HG03064 (cell line): ENCODE results near the gene CD7.

Experiments used
- ATAC-seq: cut with Tn5 transposase; IDR thresholded peaks from one replicate; pipeline ENCODE4 v1.9.1; 2021; ENCODE audit warnings: low read depth; ENCODE audit not compliant: unreplicated experiment

The CD7 gene

GRCh38 chr17:82316651-82317393 is 586 bp downstream of the CD7 start:
- no peak for ATAC-seq

- no peak for ATAC-seq
These were observed 1.6 kb downstream of the CD7 start for GRCh38 chr17:82315703-82316358.

DNA sequence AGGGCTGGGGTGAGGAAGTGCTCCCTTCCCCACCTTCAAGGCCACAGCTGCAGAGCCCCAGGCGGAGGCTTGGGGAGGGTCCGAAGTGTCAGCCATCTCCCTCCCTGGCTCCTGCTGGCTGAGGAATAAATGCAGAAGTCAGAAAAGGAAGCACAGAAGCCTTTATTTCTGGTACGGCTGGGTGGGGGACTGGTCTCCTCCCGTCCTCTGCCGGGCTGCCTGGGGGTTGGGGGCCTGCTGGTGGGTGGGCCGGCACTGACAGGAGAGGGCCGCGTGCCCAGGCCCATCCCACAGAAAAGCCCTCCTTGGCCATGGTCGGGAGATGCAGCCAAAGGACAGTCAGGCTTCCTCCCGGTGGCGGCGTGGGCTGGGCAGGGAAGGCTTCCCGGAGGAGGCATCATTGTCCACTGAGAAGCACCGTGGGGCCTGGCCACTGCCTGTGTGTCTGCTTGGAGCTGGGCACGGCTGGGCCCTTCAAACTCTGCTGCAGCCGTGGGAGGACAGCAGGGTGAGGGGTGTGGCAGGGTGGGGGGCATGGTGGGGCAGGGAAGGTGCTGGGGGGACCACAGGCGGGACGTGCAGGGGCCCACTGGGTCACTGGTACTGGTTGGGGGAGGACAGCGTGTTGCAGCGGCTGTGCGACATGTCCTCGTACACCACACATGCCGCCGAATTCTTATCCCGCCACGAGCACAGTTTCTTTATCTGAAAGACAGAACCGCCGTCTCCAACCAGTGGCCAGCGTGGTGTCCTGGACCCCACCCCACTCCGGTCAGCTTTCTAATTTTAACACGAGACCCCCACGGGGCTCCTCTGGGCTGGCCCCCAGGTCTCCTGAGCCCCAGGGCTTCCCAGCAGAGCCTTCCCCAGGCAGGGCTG is 2.4 kb downstream of the CD7 start:
- ATAC-seq = no peak

DNA sequence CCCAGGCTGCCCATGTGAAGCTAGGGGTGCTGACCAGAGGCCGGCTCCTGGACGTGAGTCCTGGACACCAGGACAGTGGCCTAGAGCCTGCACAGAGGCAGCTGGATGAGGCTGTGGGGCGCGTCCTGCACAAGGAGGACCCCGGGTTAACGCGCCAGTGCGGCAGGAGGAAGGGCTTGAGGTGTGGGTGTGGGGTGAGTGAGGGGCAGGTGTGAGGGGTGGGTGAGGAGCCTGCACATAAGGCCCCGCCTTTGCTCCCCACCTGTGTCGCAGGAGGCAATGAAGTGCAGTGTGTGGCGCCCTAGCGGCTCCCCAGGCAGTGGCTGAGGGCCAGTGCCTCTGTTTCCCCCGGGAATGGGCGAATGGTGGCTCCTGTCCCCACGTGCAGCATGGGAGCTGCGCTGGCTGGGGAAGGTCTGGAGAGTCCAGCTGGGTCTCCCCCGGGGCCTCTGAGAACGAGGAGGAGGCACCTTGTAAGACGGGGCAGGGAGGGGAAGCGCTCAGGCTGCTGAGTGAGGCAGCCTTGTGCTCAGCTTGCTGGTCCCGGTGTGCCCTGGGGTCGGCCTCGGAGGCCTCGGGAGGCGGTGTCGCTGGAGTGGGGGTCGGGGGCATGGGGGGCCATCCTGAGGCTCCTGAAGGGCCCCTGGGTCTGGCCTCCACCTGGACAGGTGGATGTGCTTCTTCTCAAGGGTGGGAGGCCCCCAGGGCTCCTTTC is 3.2 kb downstream of the CD7 start:
- no peak for ATAC-seq

- no peak for ATAC-seq
These were observed 4.0 kb downstream of the CD7 start for GRCh38 chr17:82313195-82314011.

GRCh38 chr17:82311971-82312370 is 5.4 kb downstream of the CD7 start:
- ATAC-seq = no peak

DNA sequence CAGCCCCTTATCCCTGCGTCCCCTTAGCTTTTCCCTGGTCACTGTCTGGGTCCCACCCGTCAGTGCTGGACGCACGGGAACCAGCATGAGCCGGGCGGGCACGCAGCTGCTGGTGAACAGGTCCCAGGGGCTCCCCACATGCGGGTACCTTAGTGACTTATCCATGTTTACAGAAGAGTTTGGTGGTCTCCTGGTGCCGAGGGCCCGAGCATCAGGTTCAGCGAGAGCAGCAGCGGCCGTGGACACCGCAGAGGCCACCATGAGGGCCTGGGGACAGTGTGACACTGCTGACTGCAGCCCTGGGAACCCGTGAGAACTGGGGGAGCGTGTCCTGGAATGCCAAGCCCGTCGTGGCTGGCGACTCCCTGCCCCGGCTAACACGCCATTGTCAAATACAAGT is 6.5 kb downstream of the CD7 start:
- ATAC-seq = no peak

- ATAC-seq = no peak
These were observed 7.5 kb downstream of the CD7 start for GRCh38 chr17:82309656-82310570.

- no peak for ATAC-seq
These were observed 11.6 kb downstream of the CD7 start for GRCh38 chr17:82305727-82306300.

GRCh38 chr17:82304826-82305726 is 12.3 kb downstream of the CD7 start:
- ATAC-seq = no peak

DNA sequence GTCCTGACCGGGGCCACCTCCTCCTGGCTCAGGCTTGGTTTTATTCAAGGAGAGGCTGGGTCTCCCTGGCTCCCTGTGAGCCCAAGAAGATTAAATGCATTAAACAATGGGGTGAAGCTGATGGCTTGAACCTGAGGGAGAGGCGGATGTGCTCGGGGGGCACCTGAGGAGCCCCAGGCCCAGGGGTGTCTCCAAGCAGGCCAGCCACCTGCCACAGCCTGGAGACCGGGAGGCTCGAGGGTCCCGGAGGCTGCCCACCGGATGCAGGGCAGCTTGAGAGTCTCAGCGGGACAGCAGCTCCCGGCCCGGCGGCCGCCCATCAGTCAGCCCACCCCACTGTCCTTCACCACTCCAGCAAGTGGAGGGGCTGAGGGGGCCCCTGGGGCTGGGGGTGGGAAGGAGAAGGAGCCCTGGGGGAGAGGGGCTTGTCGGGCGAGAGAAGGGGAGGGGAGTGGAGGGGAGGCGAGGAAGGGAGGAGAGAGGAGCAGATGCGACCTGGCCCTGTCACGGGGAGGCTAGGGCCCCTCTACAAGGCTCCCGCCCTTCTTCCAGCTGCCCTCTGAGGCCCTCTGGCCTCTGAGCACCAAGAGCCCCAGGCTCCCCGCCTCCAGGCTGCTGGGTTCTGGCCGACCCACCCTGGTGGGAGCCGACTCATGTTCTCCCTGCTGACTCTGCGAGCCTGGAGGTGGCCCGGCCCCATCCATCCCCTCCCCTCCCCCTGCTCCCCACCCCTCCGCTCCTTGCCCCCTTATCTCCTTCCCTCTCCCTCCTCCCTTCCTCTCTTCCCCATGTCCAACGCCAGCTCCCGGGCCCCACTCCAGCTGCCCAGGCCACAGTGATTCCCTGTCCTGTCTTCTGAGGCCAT is 13.2 kb downstream of the CD7 start:
- no peak for ATAC-seq

- ATAC-seq = no peak
These were observed 14.1 kb downstream of the CD7 start for GRCh38 chr17:82302991-82303943.

- ATAC-seq = no peak
These were observed 14.8 kb downstream of the CD7 start for GRCh38 chr17:82302568-82302963.

DNA sequence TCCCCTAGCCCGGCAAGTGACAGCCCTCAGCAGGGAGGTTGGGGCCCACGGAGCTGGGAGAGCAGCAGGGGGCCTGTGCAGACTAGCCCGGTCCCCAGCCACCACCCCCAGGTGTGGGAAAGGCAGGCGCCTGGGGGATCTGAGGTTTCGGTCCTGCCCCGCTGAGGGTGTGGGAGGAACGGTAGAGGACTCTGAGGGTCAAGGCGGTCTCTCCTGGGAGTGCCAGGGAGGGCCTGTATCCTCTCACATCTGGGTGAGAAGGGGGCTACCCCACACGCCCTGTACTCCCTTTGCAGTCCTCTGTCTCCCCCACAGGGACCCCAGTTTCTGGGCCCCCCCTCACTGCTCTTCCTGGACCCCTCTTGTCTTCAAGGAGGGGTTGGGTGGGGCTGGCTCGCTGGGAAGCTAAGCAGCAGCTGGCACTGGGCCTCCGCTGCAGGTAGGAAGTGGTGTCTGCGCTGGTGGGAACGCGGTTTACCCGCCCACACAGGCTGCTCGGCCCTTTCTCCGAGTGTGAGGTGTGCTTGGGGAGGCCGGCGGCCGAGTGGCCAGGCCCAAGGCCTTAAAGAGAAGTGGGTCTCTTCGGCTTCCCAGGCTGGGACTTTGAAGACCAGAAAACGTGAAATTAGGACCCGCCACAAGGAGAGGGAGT is 15.4 kb downstream of the CD7 start:
- ATAC-seq = no peak

DNA sequence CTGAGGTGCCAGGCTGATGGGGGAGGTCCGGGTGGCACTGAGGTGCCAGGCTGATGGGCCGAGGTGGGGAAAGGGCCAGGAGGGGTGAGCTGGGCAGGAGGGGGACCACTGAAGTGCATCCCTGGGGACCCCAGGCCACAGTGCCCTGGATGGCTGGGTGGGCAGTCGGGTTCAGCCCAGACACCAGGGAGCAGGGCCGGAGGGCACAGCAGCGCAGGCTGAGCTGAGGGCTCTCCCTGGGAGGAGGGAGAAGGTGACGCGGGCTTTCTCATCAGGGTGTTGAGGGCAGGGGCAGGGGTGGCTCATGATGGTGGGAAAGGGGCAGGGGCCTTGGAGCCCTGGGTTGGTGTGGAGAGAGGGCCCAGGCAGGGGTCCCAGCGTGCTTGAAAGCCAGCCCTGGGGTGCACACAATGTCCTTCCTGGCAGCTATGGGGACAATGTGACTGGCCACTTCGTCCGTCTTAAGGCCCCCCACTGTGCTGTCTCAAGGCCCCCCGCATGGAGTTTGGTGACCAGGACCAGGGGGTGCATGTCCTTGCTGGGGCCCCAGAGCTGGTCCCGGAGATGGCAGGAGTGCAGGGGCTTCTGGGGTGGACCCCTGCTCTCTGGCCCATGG is 16.0 kb downstream of the CD7 start:
- no peak for ATAC-seq
